K562 (cell line): ENCODE results near the gene TAAR9. TPM values are rescaled to one million over a fixed set of nuclear protein-coding genes. Genes with fewer than 3 reads are reported as not detected.
"Not testable (repeated sequence)": the region's sequence is repeated elsewhere in the genome, so short reads cannot be mapped to it uniquely, and the experiment has no call there.

ENCODE experiments used
- ATAC-seq: fragments of 200-7000 bp; cut with Tn5 transposase; 3 replicates; pipeline ENCODE4 v1.9.1; 2020; ENCODE audit warnings: moderate library complexity
- BruUV-seq: library from RNA; stranded (reverse); fragments of 400-500 nt; replicated peaks from 2 replicates; lab custom pipeline; 2021; lab: Mats Ljungman, UMichigan
- CTCF ChIA-PET: fragments of 300-600 bp; formaldehyde crosslinking; extraction: SDS; loops from one replicate; lab custom pipeline; 2021; ENCODE audit warnings: low intra/inter-chr PET ratio; lab: Yijun Ruan, JAX
- POLR2A ChIA-PET: fragments of 300-600, 350-650 bp; sonication (Branson Sonifier 250); formaldehyde crosslinking; extraction: SDS; loops from one replicate; lab custom pipeline; 2021; ENCODE audit warnings: antibody characterized with exemption, inconsistent platforms; lab: Yijun Ruan, JAX
- DNase-seq, 4 experiments: peaks; one replicate each; pipeline versions ENCODE4 v3.0.0 to v3.0.0-alpha.2; 2011 to 2018; ENCODE audit warnings: low spot score in 3 of 4, mixed read lengths in 3 of 4; ENCODE audit errors: extremely low read depth in 1 of 4
- FAIRE-seq: peaks from 2 replicates; lab custom pipeline; 2011; peaks lifted over from hg19 to GRCh38; lab: Jason Lieb, UNC
- H2AFZ ChIP-seq: 2 replicates; pipeline ENCODE4 v1.6.0; 2011; ENCODE audit warnings: low read depth, low read length, control low read depth, inconsistent platforms
- H3K27ac ChIP-seq: fragments of 200-600 bp; 3 replicates; pipeline ENCODE4 v1.8.0; 2011; ENCODE audit warnings: low read depth, mild to moderate bottlenecking, control low read depth, inconsistent platforms, low read length, moderate library complexity, mixed read lengths; ENCODE audit errors: extremely low read depth
- H3K27me3 ChIP-seq, 2 experiments: fragments of 300-600 bp in 1 of 2; 2 replicates in 1 of 2; 3 replicates in 1 of 2; pipeline versions ENCODE4 v1.6.0 to v1.8.0; 2011; ENCODE audit warnings: inconsistent platforms in 2 of 2, low read length in 2 of 2, mild to moderate bottlenecking in 1 of 2, mixed read lengths in 1 of 2, moderate library complexity in 1 of 2; ENCODE audit not compliant: control insufficient read depth in 2 of 2, insufficient read depth in 2 of 2
- H3K36me3 ChIP-seq: fragments of 300-600 bp; 3 replicates; pipeline ENCODE4 v1.8.0; 2011; ENCODE audit warnings: mild to moderate bottlenecking, low read length, inconsistent platforms; ENCODE audit not compliant: control insufficient read depth, insufficient read depth
- H3K4me1 ChIP-seq, 2 experiments: fragments of 200-600 bp in 1 of 2; replicated peaks in 1 of 2; 2 replicates in 1 of 2; 3 replicates in 1 of 2; pipeline versions ENCODE4 v1.5.1 to v1.8.0; 2011; ENCODE audit warnings: inconsistent platforms in 2 of 2, low read length in 2 of 2, mild to moderate bottlenecking in 1 of 2, mixed read lengths in 1 of 2, moderate library complexity in 1 of 2; ENCODE audit not compliant: control insufficient read depth in 2 of 2, insufficient read depth in 2 of 2
- H3K4me2 ChIP-seq: 2 replicates; pipeline ENCODE4 v1.6.1; 2011; ENCODE audit warnings: low read length, control low read depth, inconsistent platforms, mixed read lengths; ENCODE audit not compliant: insufficient read depth
- H3K4me3 ChIP-seq: fragments of 200-600 bp; sonication (generic), shearing (Covaris generic); 2 replicates; pipeline ENCODE4 v1.5.1; 2016; ENCODE audit warnings: control low read depth, inconsistent platforms
- H3K79me2 ChIP-seq: fragments of 200-600 bp; 3 replicates; pipeline ENCODE4 v1.8.0; 2011; ENCODE audit warnings: low read length, inconsistent platforms; ENCODE audit not compliant: control insufficient read depth, insufficient read depth
- H3K9ac ChIP-seq, 2 experiments: 2 replicates each; pipeline versions ENCODE4 v1.6.0 to v1.6.1; 2011; ENCODE audit warnings: low read depth in 2 of 2, low read length in 2 of 2, control low read depth in 1 of 2, inconsistent platforms in 1 of 2, mild to moderate bottlenecking in 1 of 2, mixed read lengths in 1 of 2; ENCODE audit not compliant: insufficient read depth in 1 of 2
- H3K9me1 ChIP-seq: one replicate; pipeline ENCODE4 v1.6.0; 2011; ENCODE audit warnings: inconsistent platforms, mild to moderate bottlenecking, low read length, moderate library complexity; ENCODE audit not compliant: control insufficient read depth, insufficient read depth
- H3K9me3 ChIP-seq: replicated peaks from 2 replicates; pipeline ENCODE4 v1.5.1; 2011; ENCODE audit warnings: low read depth, low read length, inconsistent platforms; ENCODE audit not compliant: control insufficient read depth, insufficient read depth
- H4K20me1 ChIP-seq: replicated peaks from 2 replicates; pipeline ENCODE4 v1.6.1; 2011; ENCODE audit warnings: low read length, inconsistent platforms, mixed read lengths; ENCODE audit not compliant: control insufficient read depth, insufficient read depth
- MAFG ChIP-seq: fragments of 450-650 bp; conservative IDR thresholded peaks from 2 replicates; pipeline ENCODE4 v1.6.1; 2016; ENCODE audit warnings: missing genetic modification characterization, missing compliant biosample characterization
- NCOA6 ChIP-seq: fragments of 450-650 bp; IDR thresholded peaks from 2 replicates; pipeline ENCODE4 v1.6.1; 2017; ENCODE audit warnings: mild to moderate bottlenecking
- NFE2 ChIP-seq: IDR thresholded peaks from 2 replicates; pipeline ENCODE4 v1.6.1; 2014; ENCODE audit warnings: antibody characterized with exemption, low read depth
- NR2F6 ChIP-seq: fragments of 450-650 bp; formaldehyde crosslinking; IDR thresholded peaks from 2 replicates; pipeline ENCODE4 v1.4.0; 2020; ENCODE audit warnings: mild to moderate bottlenecking
- POLR2B ChIP-seq: fragments of 450-650 bp; IDR thresholded peaks from 2 replicates; pipeline ENCODE4 v1.6.1; 2018; ENCODE audit warnings: low read depth; ENCODE audit not compliant: partially characterized antibody
- ZNF175 ChIP-seq: fragments of 200-800 bp; sonication (Bioruptor generic); IDR thresholded peaks from 2 replicates; pipeline ENCODE4 v1.6.1; 2016; ENCODE audit warnings: low read depth, mild to moderate bottlenecking, missing genetic modification characterization, missing compliant biosample characterization
- ZNF263 ChIP-seq: sonication (generic); formaldehyde crosslinking; IDR thresholded peaks from 2 replicates; pipeline ENCODE4 v1.8.0; 2022; ENCODE audit warnings: mild to moderate bottlenecking, missing genetic modification reagents, borderline replicate concordance
- ZNF589 ChIP-seq: fragments of 200-800 bp; sonication (Bioruptor generic); IDR thresholded peaks from 2 replicates; pipeline ENCODE4 v1.6.1; 2016; ENCODE audit warnings: low read depth, missing genetic modification characterization, missing compliant biosample characterization
- WGBS: fragments of 100-300 bp; shearing (Covaris generic); methylation state at CpG from one replicate; pipeline ENCODE4 v1.1.6; 2016; ENCODE audit warnings: low coverage, mixed read lengths; ENCODE audit not compliant: insufficient coverage; ENCODE audit errors: missing lambda C conversion rate; 5-methylcytosine and 5-hydroxymethylcytosine counted together
- in situ Hi-C: fragments of 300-500 bp; cut with MboI; formaldehyde crosslinking; loops from 4 replicates; pipeline ENCODE4 v1.15.0; 2018; ENCODE audit warnings: inconsistent platforms, mixed read lengths
- intact Hi-C: fragments of 100-400 bp; cut with micrococcal nuclease; formaldehyde crosslinking; loops from 2 replicates; pipeline ENCODE4 v1.14.2; 2022
- polyA plus RNA-seq, 8 experiments: library from polyadenylated mRNA; depleted of rRNA in 4 of 8; stranded (reverse) in 5 of 8; unstranded in 3 of 8; fragments of >200 nt; fragmentation: Nextera tagmentation in 2 of 8; fragmentation: Illumina TruSeq in 1 of 8; extraction: Ambion mirVana in 2 of 8; extraction: Trizol in 1 of 8; gene quantifications; 2 replicates each; pipeline versions ENCODE4 v1.2.1 to v1.2.3, GENCODE V29; 2011 to 2014; ENCODE audit warnings: inconsistent platforms in 1 of 8, missing spikeins in 1 of 8
- total RNA-seq, 7 experiments: library from RNA; depleted of rRNA in 6 of 7; stranded (reverse); fragments of >200 nt in 6 of 7; fragmentation: Illumina TruSeq in 2 of 7; extraction: Trizol in 2 of 7; gene quantifications; 2 replicates each; pipeline versions ENCODE4 v1.2.1 to v1.2.3, GENCODE V29; 2011 to 2021; ENCODE audit warnings: low replicate concordance in 1 of 7
- TF ChIP-seq, protein P1 (sequence below): fragments of 250-450 bp; sonication (Bioruptor Pico); IDR thresholded peaks from 2 replicates; pipeline ENCODE4 v1.4.0; 2020
- TF ChIP-seq, protein P2 (sequence below): sonication (generic); formaldehyde crosslinking; IDR thresholded peaks from 2 replicates; pipeline ENCODE4 v1.8.0; 2022; ENCODE audit warnings: mild to moderate bottlenecking, missing genetic modification reagents
- TF ChIP-seq, protein P3 (sequence below): IDR thresholded peaks from 2 replicates; pipeline ENCODE4 v1.6.1; 2011; ENCODE audit not compliant: insufficient read length; ENCODE audit errors: extremely low read depth
- TF ChIP-seq, protein P4 (sequence below): sonication (generic); formaldehyde crosslinking; IDR thresholded peaks from 2 replicates; pipeline ENCODE4 v1.8.1; 2023; ENCODE audit warnings: mild to moderate bottlenecking, missing genetic modification reagents

The TAAR9 gene
- total and polyA plus RNA-seq, 9 of the 15 experiments (the other 6 are each of a cell fraction or from before 2014, with no cell fraction given), result not detected

DNA sequence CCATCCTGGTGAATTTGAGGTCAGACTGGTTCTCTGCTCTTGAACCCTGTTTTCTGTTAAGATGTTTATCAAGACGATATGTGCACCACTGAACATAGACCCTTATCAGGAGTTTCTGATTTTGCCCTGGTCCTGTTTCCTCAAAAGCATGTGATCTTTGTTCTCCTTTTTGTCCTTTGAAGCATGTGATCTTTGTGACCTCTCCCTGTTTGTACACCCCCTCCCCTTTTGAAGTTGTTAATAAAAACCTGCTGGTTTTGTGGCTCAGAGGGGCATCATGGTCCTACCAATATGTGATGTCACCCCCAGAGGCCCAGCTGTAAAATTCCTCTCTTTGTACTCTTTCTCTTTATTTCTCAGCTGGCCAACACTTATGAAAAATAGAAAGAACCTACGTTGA is 3.5 kb upstream of the TAAR9 start:
- 0% methylated on average over 2 of the region's 2 CpGs for WGBS
- H3K4me1 ChIP-seq, H4K20me1 ChIP-seq, H3K9me1 ChIP-seq, H3K9me3 ChIP-seq, BruUV-seq, H3K79me2 ChIP-seq, H3K27me3 ChIP-seq, DNase-seq, POLR2A ChIA-PET, H2AFZ ChIP-seq, H3K9ac ChIP-seq, H3K27ac ChIP-seq, H3K4me3 ChIP-seq, ATAC-seq, FAIRE-seq, H3K4me2 ChIP-seq, CTCF ChIA-PET, H3K36me3 ChIP-seq: not testable (repeated sequence)
- intact Hi-C loops (loop anchor here (5.0 kb wide), 4 partner anchors 133 to 1018 kb away; no protein-coding TSS in a partner anchor), in situ Hi-C loops (loop anchor here (25.0 kb wide), 2 partner anchors 228 to 1003 kb away; partner anchors contain the start of gene VNN2)

DNA sequence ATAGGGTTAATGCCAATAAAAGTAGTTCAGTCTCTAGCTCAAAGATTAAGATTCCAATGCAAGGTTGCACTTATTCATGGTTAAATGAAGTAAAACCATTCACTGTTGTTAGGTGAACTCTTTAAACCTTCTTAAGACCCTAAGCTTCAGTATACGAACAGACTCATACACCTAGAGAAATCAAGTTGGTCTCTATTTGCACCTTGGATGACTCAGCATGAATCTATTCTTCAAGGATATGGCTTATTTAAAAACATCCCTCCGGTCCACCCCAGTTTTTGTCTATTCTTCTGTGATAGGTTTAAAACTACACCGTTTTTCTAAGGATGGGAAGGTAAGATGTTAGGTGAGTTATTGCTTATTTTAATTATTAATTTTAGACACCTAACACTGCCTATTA is 932 bp upstream of the TAAR9 start:
- Histone ChIP-seq H3K79me2 (no peaks in the 10 kb centered on the region), H3K36me3 (no peaks in the 10 kb centered on the region), H3K9me3 (no peaks in the 10 kb centered on the region), H3K4me1 (no peaks in the 10 kb centered on the region), H3K4me3 (no peak overlapping the region), H3K9me1 (no peaks in the 10 kb centered on the region), H2AFZ (no peak overlapping the region), H3K27ac (no peak overlapping the region), H4K20me1 (no peaks in the 10 kb centered on the region), H3K27me3 (no peaks in the 10 kb centered on the region; a peak in 1 of 5 replicates), H3K4me2 (no peak overlapping the region), H3K9ac (no peak overlapping the region)
- no peak for DNase-seq
- CTCF ChIA-PET, result no interaction called here
- no peak for ATAC-seq
- 0% methylated on average over 3 of the region's 3 CpGs for WGBS
- in situ Hi-C loops (loop anchor here (25.0 kb wide), 2 partner anchors 225 to 1000 kb away; partner anchors contain the start of gene VNN2), intact Hi-C loops (no loop called here)
- POLR2A ChIA-PET, result no interaction called here
- no TSS peak for BruUV-seq
- FAIRE-seq, result no peak
- TF ChIP-seq ZNF263 (CRISPR knock-in tag), result no peak
- TF ChIP-seq POLR2B, result no peak
- TF ChIP-seq, protein P1, sequence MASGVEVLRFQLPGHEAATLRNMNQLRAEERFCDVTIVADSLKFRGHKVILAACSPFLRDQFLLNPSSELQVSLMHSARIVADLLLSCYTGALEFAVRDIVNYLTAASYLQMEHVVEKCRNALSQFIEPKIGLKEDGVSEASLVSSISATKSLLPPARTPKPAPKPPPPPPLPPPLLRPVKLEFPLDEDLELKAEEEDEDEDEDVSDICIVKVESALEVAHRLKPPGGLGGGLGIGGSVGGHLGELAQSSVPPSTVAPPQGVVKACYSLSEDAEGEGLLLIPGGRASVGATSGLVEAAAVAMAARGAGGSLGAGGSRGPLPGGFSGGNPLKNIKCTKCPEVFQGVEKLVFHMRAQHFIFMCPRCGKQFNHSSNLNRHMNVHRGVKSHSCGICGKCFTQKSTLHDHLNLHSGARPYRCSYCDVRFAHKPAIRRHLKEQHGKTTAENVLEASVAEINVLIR (CRISPR knock-in tag), result no peak
- no peak for TF ChIP-seq ZNF589 (CRISPR knock-in tag)
- TF ChIP-seq, protein P2, sequence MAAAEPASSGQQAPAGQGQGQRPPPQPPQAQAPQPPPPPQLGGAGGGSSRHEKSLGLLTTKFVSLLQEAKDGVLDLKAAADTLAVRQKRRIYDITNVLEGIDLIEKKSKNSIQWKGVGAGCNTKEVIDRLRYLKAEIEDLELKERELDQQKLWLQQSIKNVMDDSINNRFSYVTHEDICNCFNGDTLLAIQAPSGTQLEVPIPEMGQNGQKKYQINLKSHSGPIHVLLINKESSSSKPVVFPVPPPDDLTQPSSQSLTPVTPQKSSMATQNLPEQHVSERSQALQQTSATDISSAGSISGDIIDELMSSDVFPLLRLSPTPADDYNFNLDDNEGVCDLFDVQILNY (CRISPR knock-in tag), result no peak
- TF ChIP-seq, protein P3, sequence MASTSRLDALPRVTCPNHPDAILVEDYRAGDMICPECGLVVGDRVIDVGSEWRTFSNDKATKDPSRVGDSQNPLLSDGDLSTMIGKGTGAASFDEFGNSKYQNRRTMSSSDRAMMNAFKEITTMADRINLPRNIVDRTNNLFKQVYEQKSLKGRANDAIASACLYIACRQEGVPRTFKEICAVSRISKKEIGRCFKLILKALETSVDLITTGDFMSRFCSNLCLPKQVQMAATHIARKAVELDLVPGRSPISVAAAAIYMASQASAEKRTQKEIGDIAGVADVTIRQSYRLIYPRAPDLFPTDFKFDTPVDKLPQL, result no peak
- no peak for TF ChIP-seq NCOA6
- TF ChIP-seq NR2F6, result no peak
- TF ChIP-seq MAFG (tag), result peak; percentile 37
- peak; percentile 26; the same call in 1 of the 2 replicates for TF ChIP-seq NFE2
- TF ChIP-seq, protein P4, sequence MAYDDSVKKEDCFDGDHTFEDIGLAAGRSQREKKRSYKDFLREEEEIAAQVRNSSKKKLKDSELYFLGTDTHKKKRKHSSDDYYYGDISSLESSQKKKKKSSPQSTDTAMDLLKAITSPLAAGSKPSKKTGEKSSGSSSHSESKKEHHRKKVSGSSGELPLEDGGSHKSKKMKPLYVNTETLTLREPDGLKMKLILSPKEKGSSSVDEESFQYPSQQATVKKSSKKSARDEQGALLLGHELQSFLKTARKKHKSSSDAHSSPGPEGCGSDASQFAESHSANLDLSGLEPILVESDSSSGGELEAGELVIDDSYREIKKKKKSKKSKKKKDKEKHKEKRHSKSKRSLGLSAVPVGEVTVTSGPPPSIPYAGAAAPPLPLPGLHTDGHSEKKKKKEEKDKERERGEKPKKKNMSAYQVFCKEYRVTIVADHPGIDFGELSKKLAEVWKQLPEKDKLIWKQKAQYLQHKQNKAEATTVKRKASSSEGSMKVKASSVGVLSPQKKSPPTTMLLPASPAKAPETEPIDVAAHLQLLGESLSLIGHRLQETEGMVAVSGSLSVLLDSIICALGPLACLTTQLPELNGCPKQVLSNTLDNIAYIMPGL (CRISPR knock-in tag), result no peak
- TF ChIP-seq ZNF175 (CRISPR knock-in tag), result no peak
